ENCODE data around the gene METTL16. TPM values are rescaled to one million over a fixed set of nuclear protein-coding genes. Genes with fewer than 3 reads are reported as not detected.

METTL16 gene
- total RNA-seq, 1 donor, result 14.8 TPM

DNA sequence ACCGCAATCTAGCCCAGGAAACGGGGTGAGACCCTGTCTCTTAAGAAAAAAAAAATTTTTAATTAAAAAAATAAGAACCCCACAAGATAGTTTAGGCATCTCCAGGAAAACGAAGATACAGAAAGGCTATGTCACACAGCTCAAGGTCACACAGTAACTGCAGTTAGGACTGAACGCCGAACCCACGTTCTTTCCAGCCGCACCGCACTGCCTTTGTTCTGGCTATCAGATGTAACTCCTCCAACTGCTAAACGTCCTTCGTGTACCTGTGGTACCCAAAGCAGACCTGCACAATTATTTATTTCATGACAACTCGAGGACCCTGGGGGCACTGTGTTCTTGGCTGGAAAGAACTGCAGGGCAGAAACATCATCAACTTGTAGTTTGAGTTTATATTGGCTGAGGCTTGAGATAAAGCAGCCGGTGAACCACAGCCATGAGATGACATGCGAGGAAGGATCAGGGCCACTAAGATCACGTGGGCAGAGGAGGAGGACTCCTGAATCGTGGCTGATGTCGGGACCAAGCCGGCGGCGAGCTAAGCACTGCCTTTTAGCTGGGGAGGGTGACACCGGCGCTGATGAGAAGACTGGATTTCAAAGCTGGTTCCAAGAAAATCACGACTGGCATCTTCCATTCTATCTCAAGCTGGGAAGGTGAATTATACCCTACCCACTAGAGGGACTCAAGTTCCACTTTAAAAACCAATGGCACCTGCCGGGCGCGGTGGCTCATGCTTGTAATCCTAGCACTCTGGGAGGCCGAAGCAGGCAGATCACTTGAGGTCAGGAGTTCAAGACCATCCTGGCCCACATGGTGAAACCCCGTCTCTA, 90.2 kb downstream of the METTL16 start:
- Histone ChIP-seq H3K79me2 (ENCODE audit: insufficient read depth, low read length) (no peaks in the 10 kb centered on the region), H4K20me1 (ENCODE audit: insufficient read depth, low read length) (no peaks in the 10 kb centered on the region), H2AFZ (ENCODE audit: low read length) (no peak overlapping the region), H3K4me1 (ENCODE audit: insufficient read depth, low read length) (peaks cover 17% of the 10 kb centered on the region), H3K4me2 (ENCODE audit: insufficient read depth, low read length) (no peak overlapping the region), H3K27me3 (ENCODE audit: insufficient read depth, low read length) (no peaks in the 10 kb centered on the region), H3K9me3 (ENCODE audit: low read depth, low read length) (no peaks in the 10 kb centered on the region), H3K27ac (ENCODE audit: low read depth, low read length) (no peak overlapping the region), H3K36me3 (ENCODE audit: insufficient read depth, low read length) (peaks cover 9% of the 10 kb centered on the region), H3K4me3 (ENCODE audit: insufficient read depth, low read length) (no peak overlapping the region)
- TF ChIP-seq, protein P1, sequence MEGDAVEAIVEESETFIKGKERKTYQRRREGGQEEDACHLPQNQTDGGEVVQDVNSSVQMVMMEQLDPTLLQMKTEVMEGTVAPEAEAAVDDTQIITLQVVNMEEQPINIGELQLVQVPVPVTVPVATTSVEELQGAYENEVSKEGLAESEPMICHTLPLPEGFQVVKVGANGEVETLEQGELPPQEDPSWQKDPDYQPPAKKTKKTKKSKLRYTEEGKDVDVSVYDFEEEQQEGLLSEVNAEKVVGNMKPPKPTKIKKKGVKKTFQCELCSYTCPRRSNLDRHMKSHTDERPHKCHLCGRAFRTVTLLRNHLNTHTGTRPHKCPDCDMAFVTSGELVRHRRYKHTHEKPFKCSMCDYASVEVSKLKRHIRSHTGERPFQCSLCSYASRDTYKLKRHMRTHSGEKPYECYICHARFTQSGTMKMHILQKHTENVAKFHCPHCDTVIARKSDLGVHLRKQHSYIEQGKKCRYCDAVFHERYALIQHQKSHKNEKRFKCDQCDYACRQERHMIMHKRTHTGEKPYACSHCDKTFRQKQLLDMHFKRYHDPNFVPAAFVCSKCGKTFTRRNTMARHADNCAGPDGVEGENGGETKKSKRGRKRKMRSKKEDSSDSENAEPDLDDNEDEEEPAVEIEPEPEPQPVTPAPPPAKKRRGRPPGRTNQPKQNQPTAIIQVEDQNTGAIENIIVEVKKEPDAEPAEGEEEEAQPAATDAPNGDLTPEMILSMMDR (IDR thresholded peaks at IDR 0.05; ENCODE audit: extremely low read depth, low read depth, low read length), result peak; percentile 29
- peak; percentile 58 for DNase-seq (ENCODE audit: insufficient read length, low spot score, missing footprints)

GRCh38 chr17:2420176-2420575, 91.5 kb downstream of the METTL16 start:
- Histone ChIP-seq H3K36me3 (ENCODE audit: insufficient read depth, low read length) (peaks cover 9% of the 10 kb centered on the region), H3K4me2 (ENCODE audit: insufficient read depth, low read length) (no peak overlapping the region), H3K27ac (ENCODE audit: low read depth, low read length) (no peak overlapping the region), H2AFZ (ENCODE audit: low read length) (no peak overlapping the region), H3K4me3 (ENCODE audit: insufficient read depth, low read length) (no peak overlapping the region), H3K79me2 (ENCODE audit: insufficient read depth, low read length) (no peaks in the 10 kb centered on the region), H4K20me1 (ENCODE audit: insufficient read depth, low read length) (no peaks in the 10 kb centered on the region), H3K27me3 (ENCODE audit: insufficient read depth, low read length) (no peaks in the 10 kb centered on the region), H3K4me1 (ENCODE audit: insufficient read depth, low read length) (peaks cover 23% of the 10 kb centered on the region), H3K9me3 (ENCODE audit: low read depth, low read length) (no peaks in the 10 kb centered on the region)
- peak; percentile 64 for DNase-seq (ENCODE audit: insufficient read length, low spot score, missing footprints)
- TF ChIP-seq, protein P1 (IDR thresholded peaks at IDR 0.05; ENCODE audit: extremely low read depth, low read depth, low read length), result no peak

DNA sequence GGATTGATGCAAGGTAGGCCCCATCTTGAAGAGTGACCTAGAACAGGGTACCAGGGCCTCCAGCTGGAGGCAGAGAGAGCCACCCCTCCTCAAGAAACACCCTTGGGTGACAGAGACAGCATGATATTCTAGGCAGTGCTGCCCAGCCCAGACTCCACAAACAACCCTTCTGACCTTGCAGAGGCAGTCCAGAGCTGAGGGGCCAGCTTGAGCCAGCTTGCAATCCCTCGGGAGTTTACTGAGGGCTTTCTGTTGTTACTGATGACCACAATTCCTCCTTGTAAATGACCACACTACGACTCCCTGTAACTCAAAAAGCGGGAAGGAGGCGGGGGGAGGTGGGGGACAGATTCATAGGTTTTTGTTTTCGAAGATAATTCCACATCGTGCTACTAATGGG, 92.2 kb downstream of the METTL16 start:
- no peak overlapping the region for H3K27ac ChIP-seq (ENCODE audit: low read depth, low read length)
- peak overlapping the region; percentile 1 for H3K4me2 ChIP-seq (ENCODE audit: insufficient read depth, low read length)
- TF ChIP-seq, protein P1 (IDR thresholded peaks at IDR 0.05; ENCODE audit: extremely low read depth, low read depth, low read length), result no peak
- H3K27me3 ChIP-seq (ENCODE audit: insufficient read depth, low read length), result no peaks in the 10 kb centered on the region
- no peaks in the 10 kb centered on the region for H3K79me2 ChIP-seq (ENCODE audit: insufficient read depth, low read length)
- H3K4me1 ChIP-seq (ENCODE audit: insufficient read depth, low read length), result peaks cover 23% of the 10 kb centered on the region
- H3K36me3 ChIP-seq (ENCODE audit: insufficient read depth, low read length), result peaks cover 9% of the 10 kb centered on the region
- H3K9me3 ChIP-seq (ENCODE audit: low read depth, low read length), result no peaks in the 10 kb centered on the region
- no peak overlapping the region for H3K4me3 ChIP-seq (ENCODE audit: insufficient read depth, low read length)
- DNase-seq (ENCODE audit: insufficient read length, low spot score, missing footprints), result peak; percentile 90
- no peaks in the 10 kb centered on the region for H4K20me1 ChIP-seq (ENCODE audit: insufficient read depth, low read length)
- no peak overlapping the region for H2AFZ ChIP-seq (ENCODE audit: low read length)

- peaks cover 13% of the 10 kb centered on the region for H3K36me3 ChIP-seq (ENCODE audit: insufficient read depth, low read length)
- no peak overlapping the region for H2AFZ ChIP-seq (ENCODE audit: low read length)
- H3K4me3 ChIP-seq (ENCODE audit: insufficient read depth, low read length), result no peak overlapping the region
- H3K4me2 ChIP-seq (ENCODE audit: insufficient read depth, low read length), result no peak overlapping the region
- H3K9me3 ChIP-seq (ENCODE audit: low read depth, low read length), result no peaks in the 10 kb centered on the region
- TF ChIP-seq, protein P1 (IDR thresholded peaks at IDR 0.05; ENCODE audit: extremely low read depth, low read depth, low read length), result no peak
- peaks cover 23% of the 10 kb centered on the region for H3K4me1 ChIP-seq (ENCODE audit: insufficient read depth, low read length)
- H3K27me3 ChIP-seq (ENCODE audit: insufficient read depth, low read length), result no peaks in the 10 kb centered on the region
- H4K20me1 ChIP-seq (ENCODE audit: insufficient read depth, low read length), result no peaks in the 10 kb centered on the region
- H3K79me2 ChIP-seq (ENCODE audit: insufficient read depth, low read length), result no peaks in the 10 kb centered on the region
- no peak overlapping the region for H3K27ac ChIP-seq (ENCODE audit: low read depth, low read length)
- DNase-seq (ENCODE audit: insufficient read length, low spot score, missing footprints), result peak; percentile 47
Observed at GRCh38 chr17:2418572-2418971, 93.1 kb downstream of the METTL16 start.

All from osteoblast (primary cell).